Thyroid gland (tissue), 4 donors: Measurements from ENCODE around the gene FNBP1. TPM values are rescaled to one million over a fixed set of nuclear protein-coding genes. Genes with fewer than 3 reads are reported as not detected.
A peak's percentile ranks its signal among the peaks of the same experiment; 100 is the strongest.

Source experiments
- DNase-seq, 2 donors: peaks; one replicate each; pipeline ENCODE4 v3.0.0-alpha.2; 2019
- H3K27ac ChIP-seq, 3 donors: fragments of 200-600 bp; sonication (generic); 1 replicate in 2 of 3; 2 replicates in 1 of 3; pipeline ENCODE4 v1.5.1; 2016 to 2019; ENCODE audit warnings: mild to moderate bottlenecking in 1 of 3, moderate library complexity in 1 of 3
- H3K27me3 ChIP-seq: fragments of 200-600 bp; sonication (generic); one replicate; pipeline ENCODE4 v1.5.1; 2019
- H3K36me3 ChIP-seq, 2 donors: fragments of 200-600 bp; sonication (generic); one replicate each; pipeline ENCODE4 v1.5.1; 2016 to 2019
- H3K4me1 ChIP-seq, 2 donors: fragments of 200-600 bp; sonication (generic); one replicate each; pipeline ENCODE4 v1.5.1; 2017 to 2019
- H3K4me3 ChIP-seq, 3 donors: fragments of 200-600 bp; sonication (generic); replicated peaks in 1 of 3; 1 replicate in 2 of 3; 2 replicates in 1 of 3; pipeline ENCODE4 v1.5.1; 2016; ENCODE audit warnings: mild to moderate bottlenecking in 1 of 3
- H3K9me3 ChIP-seq: fragments of 200-600 bp; sonication (generic); one replicate; pipeline ENCODE4 v1.5.1; 2017
- CTCF ChIP-seq, 6 experiments: fragments of 200-600 bp in 3 of 6; fragments of 450-650 bp in 3 of 6; sonication (generic) in 3 of 6; IDR thresholded peaks; one replicate each; pipeline ENCODE4 v1.5.1; 2016 to 2019; ENCODE audit warnings: antibody characterized with exemption in 6 of 6, mild to moderate bottlenecking in 2 of 6, inconsistent platforms in 1 of 6, moderate library complexity in 1 of 6
- POLR2A ChIP-seq, 2 donors: fragments of 450-650 bp; IDR thresholded peaks; one replicate each; pipeline ENCODE4 v1.6.1; 2017; ENCODE audit warnings: antibody characterized with exemption in 2 of 2, mild to moderate bottlenecking in 2 of 2, moderate library complexity in 1 of 2
- WGBS, 2 donors: methylation state at CpG; one replicate each; pipeline ENCODE4 v1.1.5; 2017; 5-methylcytosine and 5-hydroxymethylcytosine counted together
- intact Hi-C: fragments of 100-400 bp; cut with DNase I; formaldehyde crosslinking; loops from one replicate; pipeline ENCODE4 v1.15.1; 2023
- total RNA-seq, 4 donors: library from RNA; depleted of rRNA; stranded (reverse); fragments of >200 nt; gene quantifications; one replicate each; pipeline ENCODE4 v1.2.3, GENCODE V29; 2016

FNBP1 gene
- total RNA-seq, 4 donors from 2014 or later = 55.8 to 78.5 (median 76.0) TPM

DNA sequence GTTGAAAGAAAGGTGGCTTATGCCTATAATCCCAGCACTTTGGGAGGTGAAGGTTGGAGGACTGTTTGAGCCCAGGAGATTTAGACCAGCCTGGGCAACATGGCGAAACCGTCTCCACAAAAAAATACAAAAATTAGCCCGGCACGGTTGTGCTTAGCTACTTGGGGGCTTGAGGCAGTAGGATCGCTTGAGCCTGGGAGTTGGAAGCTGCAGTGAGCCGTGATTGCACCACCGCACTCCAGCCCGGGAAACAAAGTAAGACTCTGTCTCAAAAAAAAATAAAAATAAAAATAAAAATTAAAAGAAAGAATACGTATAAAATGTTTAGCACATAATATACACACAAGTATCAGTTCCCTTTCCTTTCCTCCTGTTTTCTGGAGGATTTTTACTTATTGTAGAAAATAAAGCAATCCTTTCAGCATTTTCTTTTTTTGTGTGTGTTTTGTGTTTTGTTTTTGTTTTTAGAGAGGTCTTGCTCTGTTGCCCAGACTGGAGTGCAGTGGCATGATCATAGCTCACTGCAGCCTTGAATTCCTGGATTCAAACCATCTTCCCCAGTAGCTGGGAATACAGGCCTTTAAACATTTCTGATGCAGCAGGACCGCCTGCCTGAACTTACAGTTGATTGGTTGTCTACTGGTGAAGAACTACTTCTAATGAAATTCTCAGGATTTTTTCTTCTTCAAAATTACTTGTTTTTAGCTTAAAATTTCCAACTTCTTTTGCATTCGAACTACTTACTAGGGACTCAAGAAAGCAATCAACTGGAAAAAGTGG, 6.6 kb upstream of the FNBP1 start:
- Histone ChIP-seq H3K27ac (peak overlapping the region; percentile 86 to 98 (median 91)), H3K9me3 (no peaks in the 10 kb centered on the region), H3K27me3 (no peaks in the 10 kb centered on the region), H3K36me3 (no peaks in the 10 kb centered on the region), H3K4me1 (peaks cover 47 to 54% of the 10 kb centered on the region in 2 donors), H3K4me3 (no peak overlapping the region)
- TF ChIP-seq CTCF (IDR thresholded peaks at IDR 0.05) (no peak), POLR2A (IDR thresholded peaks at IDR 0.05) (no peak)
- WGBS, 2 donors = 40 to 43% methylated on average over 11 of the region's 11 CpGs
- DNase-seq = peak; percentile 58 to 63
- intact Hi-C loops = no loop called here

DNA sequence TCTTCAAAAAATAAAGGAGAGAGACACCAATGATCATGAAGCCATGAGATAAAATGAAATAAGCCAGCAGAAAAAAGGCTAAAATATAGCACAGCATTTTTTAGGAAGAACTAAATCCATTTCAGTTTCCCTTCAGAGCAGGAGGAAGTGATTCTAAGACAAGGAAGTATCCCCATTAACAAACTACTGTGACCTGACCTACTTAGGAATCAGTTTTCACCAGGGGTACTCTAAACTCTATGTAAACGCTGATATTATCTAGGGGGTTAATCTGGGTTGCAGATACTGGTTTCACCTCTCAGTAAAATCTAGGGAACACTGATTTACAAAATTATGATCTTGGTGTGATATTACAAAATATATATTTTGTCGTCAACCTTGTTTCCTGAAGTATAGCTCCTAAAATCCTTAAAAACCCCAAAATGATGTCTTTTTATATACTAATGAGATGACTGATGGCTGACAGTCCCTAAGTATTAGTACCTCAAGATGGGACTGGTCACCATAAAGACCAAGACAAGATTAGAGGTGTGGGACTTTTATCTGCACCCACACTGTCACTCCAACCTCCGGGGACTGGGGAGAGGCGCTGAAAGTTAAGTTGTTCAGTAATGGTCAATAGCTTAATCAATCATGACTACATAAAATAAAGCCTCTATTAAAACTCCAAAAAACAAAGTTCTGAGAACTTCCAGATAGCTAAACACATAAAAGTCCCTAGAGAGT, 2.9 kb upstream of the FNBP1 start:
- no peaks in the 10 kb centered on the region for H3K27me3 ChIP-seq
- peaks cover 36 to 48% of the 10 kb centered on the region in 2 donors for H3K4me1 ChIP-seq
- 77 to 85% methylated on average over 4 of the region's 4 CpGs for WGBS, 2 donors
- H3K4me3 ChIP-seq = no peak overlapping the region
- DNase-seq = no peak
- H3K27ac ChIP-seq = peak overlapping the region; percentile 96 to 99 (median 98)
- no peaks in the 10 kb centered on the region for H3K36me3 ChIP-seq
- no peak for TF ChIP-seq CTCF (IDR thresholded peaks at IDR 0.05)
- TF ChIP-seq POLR2A (IDR thresholded peaks at IDR 0.05) = no peak
- H3K9me3 ChIP-seq = no peaks in the 10 kb centered on the region
- intact Hi-C loops = no loop called here

- H3K9me3 ChIP-seq = no peaks in the 10 kb centered on the region
- H3K27me3 ChIP-seq = no peaks in the 10 kb centered on the region
- peak overlapping the region; percentile 45 to 89 (median 63) for H3K4me3 ChIP-seq
- H3K36me3 ChIP-seq = no peaks in the 10 kb centered on the region
- intact Hi-C loops = loop anchor here (5.0 kb wide), 1 partner anchor 157 kb away; no protein-coding TSS in a partner anchor
- H3K27ac ChIP-seq = peak overlapping the region; percentile 96 to 99 (median 98)
- TF ChIP-seq CTCF (IDR thresholded peaks at IDR 0.05) (peak in 2 of 6 experiments; percentile 28), POLR2A (IDR thresholded peaks at IDR 0.05) (peak in 1 of 2 donors; percentile 36)
- DNase-seq = peak; percentile 82 to 84
- H3K4me1 ChIP-seq = peaks cover 31 to 42% of the 10 kb centered on the region in 2 donors
- 29 to 52% methylated on average over 21 to 37 of the region's 37 CpGs for WGBS, 2 donors
Observed at GRCh38 chr9:130043654-130044623, 950 bp upstream of the FNBP1 start.

GRCh38 chr9:130042406-130042884, 544 bp downstream of the FNBP1 start:
- no peaks in the 10 kb centered on the region for H3K9me3 ChIP-seq
- DNase-seq = peak in 1 of 2 donors; percentile 38
- no peaks in the 10 kb centered on the region for H3K27me3 ChIP-seq
- intact Hi-C loops = loop anchor here (5.0 kb wide), 1 partner anchor 155 kb away; no protein-coding TSS in a partner anchor
- H3K36me3 ChIP-seq = no peaks in the 10 kb centered on the region
- WGBS, 2 donors = 0% methylated on average over 1 to 8 of the region's 68 CpGs
- H3K27ac ChIP-seq = peak overlapping the region; percentile 96 to 99 (median 98)
- H3K4me1 ChIP-seq = peaks cover 38 to 46% of the 10 kb centered on the region in 2 donors
- no peak for TF ChIP-seq POLR2A (IDR thresholded peaks at IDR 0.05)
- H3K4me3 ChIP-seq = peak overlapping the region; percentile 63 to 89 (median 88)
